ENCODE measurements around the gene FBXO17.

FBXO17 gene

DNA sequence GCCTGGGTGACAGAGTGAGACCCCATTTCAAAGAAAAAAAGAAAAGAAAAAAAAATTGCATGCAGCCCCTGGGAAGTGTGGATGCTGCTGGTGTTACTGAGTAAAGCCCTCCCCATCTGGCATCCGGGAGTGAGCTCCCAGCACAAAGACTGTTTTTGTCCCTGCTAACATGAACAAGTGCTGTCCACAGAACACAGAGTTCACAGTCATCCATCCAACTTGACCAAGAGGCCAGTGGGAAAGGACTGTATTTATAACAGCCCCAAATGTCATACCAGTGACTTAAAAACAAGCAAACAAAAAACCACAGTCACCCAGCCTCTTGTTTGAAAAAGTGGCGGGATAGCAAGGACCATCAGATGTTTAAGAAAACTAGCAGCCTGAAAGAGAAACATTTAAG lies 10.8 kb downstream of the FBXO17 start:
- H3K36me3 ChIP-seq (ENCODE audit: insufficient read depth, low read length) = no peaks in the 10 kb centered on the region
- H3K4me3 ChIP-seq (ENCODE audit: low read depth, low read length, poor library complexity, severe bottlenecking) = no peak overlapping the region

DNA sequence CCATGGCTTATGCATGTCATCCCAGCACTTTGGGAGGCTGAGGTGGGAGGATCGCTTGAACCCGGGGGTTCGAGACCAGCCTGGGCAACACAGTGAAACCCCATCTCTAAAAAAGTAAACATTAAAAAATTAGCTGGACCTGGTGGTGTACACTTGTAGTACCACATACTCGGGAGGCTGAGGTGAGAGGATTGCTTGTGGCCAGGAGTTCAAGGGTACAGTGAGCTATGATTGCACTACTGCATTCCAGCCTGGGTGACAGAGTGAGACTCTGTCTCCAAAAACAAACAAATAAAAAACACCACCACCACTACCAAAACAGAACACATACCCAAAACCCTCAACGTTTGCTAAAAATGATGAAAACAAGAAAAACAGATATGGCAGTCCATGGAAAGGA lies 15.9 kb downstream of the FBXO17 start:
- H3K9ac ChIP-seq (ENCODE audit: low read length) = no peak overlapping the region
- H3F3A ChIP-seq (ENCODE audit: insufficient read depth, low read length) = no peaks in the 10 kb centered on the region
- H4K20me1 ChIP-seq (ENCODE audit: insufficient read depth, low read length) = no peaks in the 10 kb centered on the region
- H3K9me3 ChIP-seq (ENCODE audit: low read length) = no peaks in the 10 kb centered on the region
- no peaks in the 10 kb centered on the region for H3K79me2 ChIP-seq (ENCODE audit: insufficient read depth, low read length)
- no peaks in the 10 kb centered on the region for H3K4me1 ChIP-seq (ENCODE audit: insufficient read depth, low read length, severe bottlenecking)
- H3K27me3 ChIP-seq (ENCODE audit: insufficient read depth, low read length) = no peaks in the 10 kb centered on the region
- H3K4me2 ChIP-seq (ENCODE audit: low read length) = no peak overlapping the region
- no peak overlapping the region for H3K4me3 ChIP-seq (ENCODE audit: low read depth, low read length, poor library complexity, severe bottlenecking)
- no peak overlapping the region for H2AFZ ChIP-seq (ENCODE audit: low read length)
- TF ChIP-seq, protein P1, sequence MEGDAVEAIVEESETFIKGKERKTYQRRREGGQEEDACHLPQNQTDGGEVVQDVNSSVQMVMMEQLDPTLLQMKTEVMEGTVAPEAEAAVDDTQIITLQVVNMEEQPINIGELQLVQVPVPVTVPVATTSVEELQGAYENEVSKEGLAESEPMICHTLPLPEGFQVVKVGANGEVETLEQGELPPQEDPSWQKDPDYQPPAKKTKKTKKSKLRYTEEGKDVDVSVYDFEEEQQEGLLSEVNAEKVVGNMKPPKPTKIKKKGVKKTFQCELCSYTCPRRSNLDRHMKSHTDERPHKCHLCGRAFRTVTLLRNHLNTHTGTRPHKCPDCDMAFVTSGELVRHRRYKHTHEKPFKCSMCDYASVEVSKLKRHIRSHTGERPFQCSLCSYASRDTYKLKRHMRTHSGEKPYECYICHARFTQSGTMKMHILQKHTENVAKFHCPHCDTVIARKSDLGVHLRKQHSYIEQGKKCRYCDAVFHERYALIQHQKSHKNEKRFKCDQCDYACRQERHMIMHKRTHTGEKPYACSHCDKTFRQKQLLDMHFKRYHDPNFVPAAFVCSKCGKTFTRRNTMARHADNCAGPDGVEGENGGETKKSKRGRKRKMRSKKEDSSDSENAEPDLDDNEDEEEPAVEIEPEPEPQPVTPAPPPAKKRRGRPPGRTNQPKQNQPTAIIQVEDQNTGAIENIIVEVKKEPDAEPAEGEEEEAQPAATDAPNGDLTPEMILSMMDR (IDR thresholded peaks at IDR 0.05; ENCODE audit: low read length) = no peak
- no peak for TF ChIP-seq EZH2 (IDR thresholded peaks at IDR 0.05; ENCODE audit: borderline replicate concordance, low read length)
- no peaks in the 10 kb centered on the region for H3K9me2 ChIP-seq (ENCODE audit: low read depth, low read length)
- H3K27ac ChIP-seq (ENCODE audit: low read depth, low read length, poor library complexity, severe bottlenecking) = no peak overlapping the region
- no peaks in the 10 kb centered on the region for H3K36me3 ChIP-seq (ENCODE audit: insufficient read depth, low read length)

More for the DNA sequence above, 10.8 kb downstream of the FBXO17 start:
- TF ChIP-seq EZH2 (IDR thresholded peaks at IDR 0.05; ENCODE audit: borderline replicate concordance, low read length) = no peak
- TF ChIP-seq, protein P1 (IDR thresholded peaks at IDR 0.05; ENCODE audit: low read length) = no peak
- Histone ChIP-seq H2AFZ (ENCODE audit: low read length) (no peak overlapping the region), H3K27me3 (ENCODE audit: insufficient read depth, low read length) (no peaks in the 10 kb centered on the region), H3K27ac (ENCODE audit: low read depth, low read length, poor library complexity, severe bottlenecking) (no peak overlapping the region), H3K4me1 (ENCODE audit: insufficient read depth, low read length, severe bottlenecking) (no peaks in the 10 kb centered on the region), H3K9me2 (ENCODE audit: low read depth, low read length) (no peaks in the 10 kb centered on the region), H3K4me2 (ENCODE audit: low read length) (no peak overlapping the region), H3K9me3 (ENCODE audit: low read length) (no peaks in the 10 kb centered on the region), H3K79me2 (ENCODE audit: insufficient read depth, low read length) (no peaks in the 10 kb centered on the region), H3K9ac (ENCODE audit: low read length) (no peak overlapping the region), H3F3A (ENCODE audit: insufficient read depth, low read length) (no peaks in the 10 kb centered on the region), H4K20me1 (ENCODE audit: insufficient read depth, low read length) (no peaks in the 10 kb centered on the region)

DNA sequence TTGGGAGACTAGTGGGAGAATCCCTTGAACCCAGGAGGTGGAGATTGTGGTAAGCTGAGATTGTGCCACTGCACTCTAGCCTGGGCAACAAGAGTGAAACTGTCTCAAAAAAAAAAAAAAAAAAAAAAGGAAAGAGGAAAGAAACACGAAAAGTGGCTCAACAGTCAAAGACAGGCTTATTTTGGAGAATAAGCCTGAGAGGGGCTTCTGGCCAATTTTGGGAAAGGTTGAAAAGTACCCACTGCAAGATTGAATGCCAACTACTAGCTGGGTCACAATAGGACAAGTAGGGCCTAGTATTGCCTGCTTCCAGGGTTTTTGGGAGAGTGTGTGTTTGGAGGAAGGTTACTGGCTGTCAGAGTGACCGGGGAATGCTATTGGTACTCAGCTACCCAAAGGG lies 17.2 kb downstream of the FBXO17 start:
- H4K20me1 ChIP-seq (ENCODE audit: insufficient read depth, low read length) = no peaks in the 10 kb centered on the region
- no peak for TF ChIP-seq EZH2 (IDR thresholded peaks at IDR 0.05; ENCODE audit: borderline replicate concordance, low read length)
- TF ChIP-seq, protein P1 (IDR thresholded peaks at IDR 0.05; ENCODE audit: low read length) = no peak
- H3K9ac ChIP-seq (ENCODE audit: low read length) = no peak overlapping the region

More for the DNA sequence above, 17.2 kb downstream of the FBXO17 start:
- no peak overlapping the region for H3K4me2 ChIP-seq (ENCODE audit: low read length)
- no peaks in the 10 kb centered on the region for H3K4me1 ChIP-seq (ENCODE audit: insufficient read depth, low read length, severe bottlenecking)
- no peak overlapping the region for H2AFZ ChIP-seq (ENCODE audit: low read length)
- H3F3A ChIP-seq (ENCODE audit: insufficient read depth, low read length) = no peaks in the 10 kb centered on the region
- no peaks in the 10 kb centered on the region for H3K9me3 ChIP-seq (ENCODE audit: low read length)
- H3K27me3 ChIP-seq (ENCODE audit: insufficient read depth, low read length) = 0 out of 2 replicates have a peak, but pooled peaks cover 6% of the 10 kb centered on the region
- H3K9me2 ChIP-seq (ENCODE audit: low read depth, low read length) = no peaks in the 10 kb centered on the region
- no peaks in the 10 kb centered on the region for H3K36me3 ChIP-seq (ENCODE audit: insufficient read depth, low read length)
- H3K27ac ChIP-seq (ENCODE audit: low read depth, low read length, poor library complexity, severe bottlenecking) = no peak overlapping the region
- no peak overlapping the region for H3K4me3 ChIP-seq (ENCODE audit: low read depth, low read length, poor library complexity, severe bottlenecking)
- no peaks in the 10 kb centered on the region for H3K79me2 ChIP-seq (ENCODE audit: insufficient read depth, low read length)

Data from OCI-LY1 (cell line).